Glutamatergic neuron (in vitro differentiated cells): ENCODE data around the gene LRRC61. TPM values are rescaled to one million over a fixed set of nuclear protein-coding genes. Genes with fewer than 3 reads are reported as not detected.
"Not testable (repeated sequence)": the region's sequence is repeated elsewhere in the genome, so short reads cannot be mapped to it uniquely, and the experiment has no call there.

ENCODE experiments used
- DNase-seq: peaks from one replicate; pipeline ENCODE4 v3.0.0; 2022
- H3K27ac Mint-ChIP-seq: one replicate; pipeline ENCODE4 v1.8.0; 2020; ENCODE audit warnings: mild to moderate bottlenecking, mixed read lengths, inconsistent platforms; ENCODE audit not compliant: unreplicated experiment
- H3K27me3 Mint-ChIP-seq: one replicate; pipeline ENCODE4 v1.8.0; 2020; ENCODE audit warnings: mild to moderate bottlenecking, moderate library complexity, mixed read lengths, inconsistent platforms; ENCODE audit not compliant: unreplicated experiment
- H3K36me3 Mint-ChIP-seq: one replicate; pipeline ENCODE4 v1.8.0; 2020; ENCODE audit warnings: mild to moderate bottlenecking, mixed read lengths, inconsistent platforms; ENCODE audit not compliant: unreplicated experiment
- H3K4me1 Mint-ChIP-seq: one replicate; pipeline ENCODE4 v1.8.0; 2020; ENCODE audit warnings: mild to moderate bottlenecking, low read depth, mixed read lengths, inconsistent platforms; ENCODE audit not compliant: unreplicated experiment
- H3K4me3 Mint-ChIP-seq: one replicate; pipeline ENCODE4 v1.8.0; 2020; ENCODE audit warnings: mild to moderate bottlenecking, mixed read lengths, inconsistent platforms; ENCODE audit not compliant: unreplicated experiment
- H3K9me3 Mint-ChIP-seq: one replicate; pipeline ENCODE4 v1.8.0; 2020; ENCODE audit warnings: mild to moderate bottlenecking, moderate library complexity, mixed read lengths, inconsistent platforms; ENCODE audit not compliant: unreplicated experiment
- total RNA-seq: library from RNA; stranded (reverse); fragmentation: NEBNext Ultra II Directional; extraction: Animal tissue kit (Norgen Biotek cat#: 25700); gene quantifications from one replicate; pipeline ENCODE4 v1.2.1, GENCODE V29; 2021; ENCODE audit not compliant: unreplicated experiment
- TF ChIP-seq, protein P1 (sequence below): fragments of 200-600 bp; sonication (generic); IDR thresholded peaks from one replicate; pipeline ENCODE4 v1.5.0; 2021; ENCODE audit not compliant: partially characterized antibody, unreplicated experiment

LRRC61 gene
- total RNA-seq, 1 donor from 2014 or later = 10.2 TPM

DNA sequence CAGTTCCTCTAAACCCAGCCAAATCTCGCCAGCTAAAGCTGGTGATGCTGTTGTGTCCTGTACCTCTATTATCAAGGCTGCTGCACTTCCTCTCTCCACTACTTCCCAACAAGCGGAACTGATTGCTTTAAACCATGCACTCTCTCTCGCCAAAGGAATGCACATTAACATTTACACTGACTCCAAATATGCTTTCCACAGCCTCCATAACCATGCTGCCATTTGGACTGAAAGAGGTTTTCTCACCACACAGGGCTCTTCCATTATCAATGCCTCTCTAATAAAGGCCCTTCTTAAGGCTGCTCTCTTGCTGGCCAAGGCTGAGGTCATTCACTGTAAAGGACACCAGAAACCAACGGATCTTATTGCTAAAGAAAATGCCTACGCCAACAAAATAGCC, 11.4 kb upstream of the LRRC61 start:
- Mint-ChIP-seq H3K27me3 (no peaks in the 10 kb centered on the region), H3K9me3 (peaks cover 2% of the 10 kb centered on the region), H3K4me1 (no peaks in the 10 kb centered on the region), H3K36me3 (peaks cover 10% of the 10 kb centered on the region), H3K4me3 (no peak overlapping the region), H3K27ac (no peak overlapping the region)
- TF ChIP-seq, protein P1, sequence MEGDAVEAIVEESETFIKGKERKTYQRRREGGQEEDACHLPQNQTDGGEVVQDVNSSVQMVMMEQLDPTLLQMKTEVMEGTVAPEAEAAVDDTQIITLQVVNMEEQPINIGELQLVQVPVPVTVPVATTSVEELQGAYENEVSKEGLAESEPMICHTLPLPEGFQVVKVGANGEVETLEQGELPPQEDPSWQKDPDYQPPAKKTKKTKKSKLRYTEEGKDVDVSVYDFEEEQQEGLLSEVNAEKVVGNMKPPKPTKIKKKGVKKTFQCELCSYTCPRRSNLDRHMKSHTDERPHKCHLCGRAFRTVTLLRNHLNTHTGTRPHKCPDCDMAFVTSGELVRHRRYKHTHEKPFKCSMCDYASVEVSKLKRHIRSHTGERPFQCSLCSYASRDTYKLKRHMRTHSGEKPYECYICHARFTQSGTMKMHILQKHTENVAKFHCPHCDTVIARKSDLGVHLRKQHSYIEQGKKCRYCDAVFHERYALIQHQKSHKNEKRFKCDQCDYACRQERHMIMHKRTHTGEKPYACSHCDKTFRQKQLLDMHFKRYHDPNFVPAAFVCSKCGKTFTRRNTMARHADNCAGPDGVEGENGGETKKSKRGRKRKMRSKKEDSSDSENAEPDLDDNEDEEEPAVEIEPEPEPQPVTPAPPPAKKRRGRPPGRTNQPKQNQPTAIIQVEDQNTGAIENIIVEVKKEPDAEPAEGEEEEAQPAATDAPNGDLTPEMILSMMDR = no peak
- no peak for DNase-seq

DNA sequence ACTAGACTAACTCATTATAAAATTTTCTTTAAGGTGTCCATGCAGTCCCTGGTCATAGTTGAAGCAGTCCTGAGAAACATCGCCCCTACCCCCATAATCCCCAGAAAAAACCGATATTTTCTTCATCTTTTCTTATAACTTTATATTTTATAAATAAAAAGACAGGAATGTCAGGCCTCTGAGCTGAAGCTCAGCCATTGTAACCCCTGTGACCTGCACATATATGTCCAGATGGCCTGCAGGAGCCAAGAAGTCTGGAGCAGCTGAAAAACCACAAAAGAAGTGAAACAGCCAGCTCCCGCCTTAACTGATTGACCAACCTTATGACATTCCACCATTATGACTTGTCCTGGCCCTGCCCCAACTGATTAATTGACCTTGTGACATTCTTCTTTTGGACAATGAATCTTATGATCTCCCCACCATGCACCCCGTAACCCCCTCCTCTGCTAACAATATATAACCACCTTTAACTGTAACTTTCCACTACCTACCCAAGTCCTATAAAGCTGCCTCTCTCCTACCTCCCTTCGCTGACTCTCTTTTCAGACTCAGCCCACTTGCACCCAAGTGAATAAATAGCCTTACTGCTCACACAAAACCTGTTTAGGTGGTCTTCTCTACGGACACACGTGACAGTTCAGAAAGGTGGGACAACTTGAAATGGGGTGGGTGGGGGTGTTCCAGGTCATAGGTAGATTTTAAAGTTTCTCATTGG, 10.3 kb upstream of the LRRC61 start:
- H3K4me3 Mint-ChIP-seq, H3K4me1 Mint-ChIP-seq, H3K27me3 Mint-ChIP-seq, H3K27ac Mint-ChIP-seq, H3K36me3 Mint-ChIP-seq, DNase-seq, H3K9me3 Mint-ChIP-seq: not testable (repeated sequence)

DNA sequence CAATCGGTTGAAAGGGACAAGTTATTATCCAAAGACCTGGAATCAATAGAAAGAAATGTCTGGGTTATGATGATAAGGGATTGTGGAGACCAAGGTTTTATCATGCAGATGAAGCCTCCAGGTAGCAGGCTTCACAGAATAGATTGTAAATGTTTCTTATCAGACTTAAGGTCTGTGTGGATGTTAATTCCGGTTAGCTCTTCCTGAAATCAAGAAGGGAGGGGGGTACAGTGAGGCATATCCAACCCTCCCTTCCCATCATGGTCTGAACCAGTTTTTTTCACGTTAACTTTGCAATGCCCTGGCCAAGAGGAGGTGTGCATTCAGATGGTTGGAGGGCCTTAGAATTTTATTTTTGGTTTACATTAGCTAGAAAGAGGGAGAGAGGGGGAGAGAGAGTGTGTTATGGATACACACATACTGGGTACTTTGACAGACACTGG, 9.8 kb upstream of the LRRC61 start:
- Mint-ChIP-seq H3K36me3 (no peaks in the 10 kb centered on the region), H3K4me1 (no peaks in the 10 kb centered on the region), H3K4me3 (no peak overlapping the region), H3K27ac (no peak overlapping the region), H3K27me3 (no peaks in the 10 kb centered on the region), H3K9me3 (peaks cover 2% of the 10 kb centered on the region)
- TF ChIP-seq, protein P1 = no peak
- no peak for DNase-seq

DNA sequence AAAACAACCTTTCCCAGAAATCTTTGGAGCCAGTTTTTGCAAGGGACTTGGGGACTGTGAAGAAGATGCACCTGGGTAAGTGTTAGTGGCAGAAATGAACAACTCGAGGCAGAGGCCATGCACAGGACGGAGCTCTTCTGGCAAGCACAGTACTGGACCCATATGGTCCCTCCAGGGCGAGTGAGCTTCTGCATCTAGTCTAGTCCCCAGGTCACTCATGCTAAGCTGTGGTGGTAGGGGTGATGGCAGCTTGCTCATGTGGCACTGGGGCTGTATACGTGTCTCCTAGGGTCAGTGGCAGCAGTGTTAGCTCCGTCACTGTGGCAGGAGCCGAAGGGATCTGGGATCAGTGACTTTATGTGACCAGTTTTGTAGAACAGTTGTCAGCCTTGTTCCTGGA, 9.3 kb upstream of the LRRC61 start:
- Mint-ChIP-seq H3K36me3 (no peaks in the 10 kb centered on the region), H3K27me3 (no peaks in the 10 kb centered on the region), H3K4me3 (no peak overlapping the region), H3K9me3 (peaks cover 2% of the 10 kb centered on the region), H3K27ac (no peak overlapping the region), H3K4me1 (no peaks in the 10 kb centered on the region)
- DNase-seq = no peak
- TF ChIP-seq, protein P1 = no peak

DNA sequence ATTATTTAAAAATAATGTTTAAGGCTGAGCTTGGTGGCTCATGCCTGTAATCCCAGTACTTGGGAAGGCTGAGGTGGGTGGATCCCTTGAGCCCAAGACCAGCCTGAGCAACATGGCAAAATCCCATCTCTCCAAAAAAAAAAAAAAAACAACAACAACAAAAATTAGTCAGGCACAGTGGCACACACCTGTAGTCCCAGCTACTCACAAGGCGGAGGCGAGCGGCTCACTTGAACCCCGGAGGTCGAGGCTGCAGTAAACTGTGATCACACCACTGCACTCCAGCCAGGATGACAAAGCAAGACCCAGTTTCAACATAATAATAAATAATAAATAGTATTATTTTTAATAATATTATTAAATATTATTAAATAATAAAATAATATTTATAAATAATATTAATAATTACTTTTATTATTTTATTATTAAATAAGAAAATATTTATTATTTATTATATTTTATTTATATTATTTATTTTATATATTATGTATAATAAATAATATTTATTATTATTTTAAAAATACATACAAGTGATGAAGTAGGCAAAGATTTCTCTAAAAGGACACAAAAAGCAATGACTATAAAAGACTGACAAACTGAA, 8.4 kb upstream of the LRRC61 start:
- Mint-ChIP-seq H3K9me3 (peaks cover 2% of the 10 kb centered on the region), H3K27me3 (no peaks in the 10 kb centered on the region), H3K4me3 (no peak overlapping the region), H3K4me1 (no peaks in the 10 kb centered on the region), H3K36me3 (no peaks in the 10 kb centered on the region), H3K27ac (no peak overlapping the region)
- TF ChIP-seq, protein P1 = no peak
- DNase-seq = no peak

DNA sequence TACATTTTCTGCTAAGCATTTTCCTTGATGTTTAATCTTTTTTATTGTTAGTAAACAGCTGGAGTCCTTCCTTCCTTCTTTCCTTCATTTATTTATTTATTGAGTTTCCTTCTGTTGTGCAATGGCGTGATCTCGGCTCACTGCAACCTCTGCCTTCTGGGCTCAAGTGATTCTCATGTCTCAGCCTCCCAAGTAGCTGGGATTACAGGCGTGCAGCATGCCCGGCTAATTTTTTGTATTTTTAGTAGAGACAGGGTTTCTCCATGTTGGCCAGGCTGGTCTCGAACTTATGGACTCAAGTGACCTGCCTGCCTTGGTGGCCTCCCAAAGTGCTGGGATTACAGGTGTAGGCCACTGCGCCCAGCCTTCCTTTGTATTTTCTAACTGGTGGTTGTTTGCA, 6.2 kb upstream of the LRRC61 start:
- H3K4me1 Mint-ChIP-seq = not testable (repeated sequence)

More for the DNA sequence above, 6.2 kb upstream of the LRRC61 start:
- H3K27ac Mint-ChIP-seq, H3K4me3 Mint-ChIP-seq, H3K36me3 Mint-ChIP-seq, H3K27me3 Mint-ChIP-seq, DNase-seq, H3K9me3 Mint-ChIP-seq: not testable (repeated sequence)
